GM19463 (cell line): ENCODE measurements around the gene CPE.

ENCODE experiments used
- ATAC-seq: cut with Tn5 transposase; IDR thresholded peaks from one replicate; pipeline ENCODE4 v1.9.1; 2021; ENCODE audit warnings: mild to moderate bottlenecking, moderate library complexity; ENCODE audit not compliant: unreplicated experiment

The CPE gene

DNA sequence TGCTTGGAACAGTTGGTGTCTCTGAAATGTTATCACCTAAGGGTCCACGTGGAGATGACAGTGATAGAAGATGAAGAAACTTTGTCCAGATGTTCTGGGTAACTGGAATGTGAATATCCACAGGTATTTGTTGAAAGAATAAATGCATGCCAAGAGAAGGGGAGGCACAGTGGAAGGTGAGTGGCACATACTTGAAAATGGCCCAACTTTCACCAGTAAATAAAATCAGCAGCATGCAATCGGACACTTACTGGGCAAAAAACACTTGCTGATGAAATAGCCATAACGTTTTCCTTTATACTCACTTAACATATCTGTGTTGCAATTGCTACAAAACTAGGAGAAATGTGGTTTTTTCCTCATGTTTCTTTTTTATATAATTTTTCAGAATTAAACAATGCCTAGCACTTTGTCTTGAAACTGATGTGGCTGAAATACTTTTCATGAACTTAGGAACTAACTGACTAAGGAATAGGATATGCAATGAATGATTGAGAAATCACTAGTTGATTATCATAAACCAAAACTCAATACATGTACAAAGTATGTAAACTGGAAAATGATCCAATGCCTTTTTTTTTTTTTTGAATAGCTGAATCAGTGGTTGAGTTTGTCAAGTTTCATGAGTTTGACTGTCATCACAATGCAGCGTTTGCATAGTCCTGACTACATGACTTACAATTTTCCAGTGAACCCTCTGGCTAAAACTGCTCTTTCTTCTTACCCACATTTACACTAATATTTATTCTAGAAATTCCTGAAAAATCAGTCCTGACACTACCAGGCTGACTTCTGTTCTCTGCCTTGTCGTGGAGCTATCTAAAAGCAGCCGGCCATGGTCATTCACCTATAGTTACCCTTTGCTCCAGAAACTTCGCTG lies 127.4 kb downstream of the CPE start:
- ATAC-seq = no peak

DNA sequence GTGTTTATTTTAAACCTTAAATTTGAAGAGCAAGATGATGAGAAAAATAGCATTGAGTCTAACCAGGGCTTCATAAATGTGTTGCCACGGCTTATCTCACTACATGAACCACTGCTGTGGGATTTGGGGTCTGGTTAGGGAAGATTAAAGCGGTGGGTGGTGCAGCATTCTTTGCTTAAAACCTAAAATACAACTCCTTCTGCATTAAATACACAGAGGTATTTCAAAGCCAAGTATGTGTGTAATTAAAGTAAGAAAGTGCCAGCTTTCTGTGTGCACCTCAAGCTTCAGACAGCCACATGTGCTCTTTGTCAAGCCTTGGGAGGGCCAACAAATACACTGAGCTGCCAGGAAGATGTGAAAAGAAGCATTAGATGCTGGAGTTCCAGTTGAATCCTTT lies 128.0 kb downstream of the CPE start:
- no peak for ATAC-seq

DNA sequence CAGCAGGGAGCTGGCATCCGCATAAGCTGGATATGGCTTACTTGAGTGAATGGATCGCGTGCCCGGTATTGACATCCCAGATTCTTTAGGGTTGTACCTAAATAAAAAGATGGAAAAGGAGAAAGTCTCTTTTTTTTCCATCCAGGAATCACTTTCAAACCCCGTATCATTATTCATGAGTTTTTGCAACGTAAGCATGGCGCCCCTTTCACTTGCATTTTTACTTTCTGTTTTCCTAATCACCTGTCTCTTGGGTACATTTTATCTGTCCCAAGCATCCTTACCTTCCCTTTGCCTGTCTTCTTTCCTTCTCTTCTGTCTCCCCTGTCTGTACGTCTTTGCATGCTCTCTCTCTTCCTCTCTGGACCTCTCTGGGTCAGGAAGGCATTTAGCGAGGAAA lies 128.6 kb downstream of the CPE start:
- no peak for ATAC-seq

DNA sequence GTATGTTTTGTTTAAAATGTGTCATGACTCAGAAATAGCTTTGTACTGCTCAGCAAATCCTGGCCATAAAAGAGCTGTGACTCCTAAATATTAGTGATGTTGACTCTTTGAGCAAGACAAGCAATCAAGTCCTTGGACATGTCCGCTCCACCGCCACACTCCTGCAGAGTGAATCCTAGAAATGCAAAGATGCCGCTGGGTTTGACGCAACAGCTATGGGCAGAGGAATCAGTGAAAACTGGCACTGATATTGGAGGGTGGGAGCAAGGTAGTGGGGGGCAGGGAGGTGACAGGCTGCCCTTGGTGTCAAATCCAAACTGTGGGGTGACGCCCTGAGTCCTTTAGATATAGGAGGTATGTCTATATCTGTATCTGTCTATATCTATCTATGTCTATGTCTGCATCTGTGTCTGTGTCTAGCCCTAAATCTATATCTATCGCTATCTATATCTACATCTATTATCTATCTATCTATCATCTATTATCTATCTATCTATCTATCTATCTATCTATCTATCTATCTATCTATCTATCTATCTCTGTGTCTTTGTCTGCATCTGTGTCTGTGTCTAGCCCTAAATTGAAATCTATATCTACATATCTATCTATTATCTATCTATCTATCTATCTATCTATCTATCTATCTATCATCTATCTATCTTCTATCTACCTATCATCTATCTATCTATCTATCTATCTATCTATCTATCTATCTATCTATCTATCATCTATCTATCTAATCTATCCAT lies 129.7 kb downstream of the CPE start:
- no peak for ATAC-seq

DNA sequence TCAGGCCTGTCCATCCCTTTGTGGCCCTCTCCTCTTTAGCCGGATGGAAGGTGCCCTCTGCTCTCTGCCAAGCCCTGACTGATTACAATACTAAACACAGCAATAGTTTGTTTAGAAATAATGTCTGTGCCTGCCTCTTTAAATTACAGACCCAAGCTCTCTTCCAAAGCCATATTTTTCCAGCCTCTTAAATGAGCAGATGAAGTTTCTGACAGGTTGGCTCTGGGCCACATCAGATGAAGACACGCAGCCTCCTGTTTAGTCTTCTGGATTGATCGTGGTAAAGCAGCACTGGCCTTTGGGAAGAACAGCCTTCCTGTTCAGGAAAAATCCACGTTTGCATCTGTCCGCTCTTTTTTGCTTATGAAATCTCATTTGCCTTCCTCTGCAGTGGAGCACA lies 133.6 kb downstream of the CPE start:
- no peak for ATAC-seq

DNA sequence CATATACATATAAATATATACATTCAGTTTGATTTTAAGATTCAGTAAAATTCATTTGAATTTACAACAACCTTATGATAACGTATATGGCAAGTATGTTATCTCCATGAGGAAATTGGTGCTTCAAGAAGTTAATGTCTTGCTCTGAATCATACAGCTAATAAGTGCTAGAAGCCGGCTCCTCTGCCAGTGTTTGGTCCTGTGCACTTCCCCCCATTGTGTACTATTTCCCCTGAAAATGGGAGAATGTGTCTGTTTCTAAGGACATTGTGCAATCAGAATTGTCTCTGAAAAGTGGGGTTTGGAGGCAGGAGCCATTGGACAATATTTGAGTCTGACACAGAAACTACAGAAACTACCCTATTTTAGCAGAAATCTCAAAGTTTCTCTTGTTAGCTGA lies 135.9 kb downstream of the CPE start:
- ATAC-seq = no peak

DNA sequence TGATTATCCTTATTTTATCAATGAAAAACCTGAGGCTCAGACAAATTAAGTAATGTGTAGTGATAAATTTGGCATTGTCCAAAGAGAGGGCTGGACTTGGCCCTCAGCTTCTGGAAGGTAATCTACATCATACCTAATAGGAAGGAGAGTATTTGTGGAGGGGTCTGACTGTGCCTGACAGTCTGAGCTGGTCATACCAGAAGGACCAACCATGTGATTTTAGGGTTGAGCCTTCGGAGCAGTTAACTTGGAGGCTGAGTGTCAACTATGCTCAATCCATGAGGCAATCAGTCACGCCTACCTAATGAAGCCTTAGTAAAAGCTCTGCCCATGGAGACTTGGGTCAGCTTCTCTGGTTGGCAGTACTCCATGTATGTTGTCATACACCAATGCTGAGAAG lies 136.4 kb downstream of the CPE start:
- no peak for ATAC-seq

DNA sequence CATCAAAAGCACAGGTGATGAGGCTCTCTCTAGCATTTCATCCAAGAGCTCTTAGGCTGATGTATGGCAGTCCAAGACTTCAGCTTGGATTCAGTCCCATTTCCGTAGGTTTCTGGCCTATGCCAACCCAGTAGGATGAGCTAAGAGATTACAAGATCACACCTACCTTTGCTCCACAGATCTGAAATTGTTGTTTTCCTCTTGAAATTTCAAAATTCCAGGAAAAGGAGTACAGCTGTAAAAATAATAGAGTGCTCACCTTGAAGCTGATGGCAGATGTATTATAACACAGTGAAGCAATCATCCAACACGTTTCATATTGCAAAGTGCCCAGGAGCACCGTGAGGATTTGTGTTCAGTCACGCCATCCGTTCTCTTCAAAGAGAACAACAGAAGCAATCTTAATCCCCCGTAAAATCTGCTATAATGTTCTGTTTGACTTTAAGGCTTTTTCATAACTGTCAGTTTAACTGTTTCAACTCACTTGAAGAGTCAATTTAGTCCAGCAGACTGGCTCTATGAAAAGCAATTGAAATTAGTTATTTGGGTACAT lies 137.5 kb downstream of the CPE start:
- no peak for ATAC-seq

DNA sequence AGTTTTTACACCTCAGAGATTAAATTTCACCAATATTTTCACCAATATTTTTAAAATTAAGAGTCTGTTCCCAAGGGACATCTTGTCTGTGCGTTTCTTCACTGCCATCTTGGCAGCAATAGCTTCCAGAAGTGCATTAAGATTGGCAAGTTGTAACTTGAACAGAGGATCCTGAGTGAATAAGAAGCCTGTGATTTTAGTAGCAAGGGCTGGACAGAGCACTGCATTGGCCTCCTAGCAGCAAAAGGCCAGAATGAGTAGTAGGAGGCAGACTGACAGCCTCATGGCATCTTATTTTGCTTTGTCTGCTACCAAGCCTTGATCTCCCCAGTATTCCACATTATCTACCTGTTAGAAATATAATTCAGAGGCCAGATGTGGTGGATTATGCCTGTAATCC lies 138.4 kb downstream of the CPE start:
- ATAC-seq = no peak

DNA sequence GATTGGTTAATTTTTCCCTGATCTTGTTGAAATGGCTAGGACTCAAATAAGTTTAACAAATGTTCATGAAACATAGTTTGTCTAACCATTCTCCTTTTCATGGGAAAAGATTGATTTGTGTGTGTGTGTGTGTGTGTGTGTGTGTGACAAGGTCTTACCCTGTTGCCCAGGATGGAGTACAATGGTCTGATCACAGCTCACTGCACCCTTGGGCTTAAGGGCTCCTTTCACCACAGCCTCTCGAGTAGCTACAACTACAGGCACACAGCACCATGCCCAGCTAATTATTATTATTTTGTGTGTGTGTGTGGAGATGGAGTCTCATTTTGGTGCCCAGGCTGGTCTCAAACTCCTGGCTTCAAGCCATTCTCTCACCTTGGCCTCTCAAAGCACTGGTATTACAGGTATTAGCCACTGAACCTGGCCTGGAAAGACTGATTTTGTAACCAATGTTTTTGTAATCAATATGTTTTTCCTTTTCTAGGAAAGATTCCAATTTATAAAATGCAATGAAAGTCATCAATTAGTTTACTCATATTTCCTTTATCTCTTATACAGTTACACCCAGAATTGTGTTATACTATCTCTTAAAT lies 139.3 kb downstream of the CPE start:
- ATAC-seq = no peak

DNA sequence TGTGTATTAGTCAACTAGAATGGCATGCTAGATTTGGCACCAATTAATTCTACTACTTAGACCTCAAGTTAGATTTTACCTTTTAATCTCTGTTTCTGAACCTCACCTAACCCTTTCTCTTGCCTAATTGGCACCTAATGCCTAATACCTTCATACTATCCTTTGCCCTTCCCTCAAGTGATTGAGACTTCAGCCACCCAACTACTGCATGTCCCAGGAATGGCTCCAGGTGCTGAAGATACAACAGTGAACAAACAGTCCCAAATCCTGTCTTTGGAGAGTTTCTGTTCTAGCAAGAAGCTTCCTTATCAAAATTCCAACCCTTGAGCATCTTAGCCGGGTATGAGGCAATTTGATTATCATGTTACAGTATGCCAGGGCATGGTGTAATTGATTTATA lies 139.9 kb downstream of the CPE start:
- ATAC-seq = no peak

DNA sequence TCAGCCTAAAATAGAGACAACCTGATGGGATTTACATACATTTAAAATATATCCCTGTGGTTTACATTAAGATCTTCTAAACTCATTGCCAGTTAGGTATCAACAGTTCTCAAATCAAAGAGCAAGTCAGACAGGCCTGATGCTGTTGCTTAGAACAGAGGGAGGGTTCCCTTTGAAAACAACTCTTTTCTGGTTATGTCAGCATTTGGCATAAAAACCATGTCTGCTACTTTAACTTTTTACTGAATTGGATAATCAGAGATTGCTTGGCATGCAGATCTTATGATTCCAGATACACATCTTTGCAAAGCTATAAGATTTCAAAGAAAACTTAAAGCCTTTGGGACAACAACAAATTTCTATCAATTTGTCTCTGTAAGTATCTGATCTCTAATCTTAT lies 140.8 kb downstream of the CPE start:
- no peak for ATAC-seq

DNA sequence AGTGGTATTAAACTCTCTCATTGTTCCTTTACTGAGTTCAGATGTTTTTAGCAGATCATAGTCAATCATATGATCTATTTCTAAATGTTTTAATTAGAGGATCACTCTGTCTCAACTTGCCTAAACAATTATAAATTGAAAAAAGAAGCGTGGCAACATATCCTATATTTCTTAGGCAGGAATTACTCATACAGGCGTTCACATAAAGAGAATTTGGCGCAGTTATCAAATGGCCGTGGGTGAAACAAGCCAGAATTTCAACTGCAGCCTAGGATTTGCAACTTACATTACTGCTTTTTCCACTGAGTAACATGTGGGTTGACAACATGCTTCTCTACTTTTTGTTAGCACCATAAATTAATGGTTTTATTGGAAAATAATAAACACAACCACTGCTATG lies 141.3 kb downstream of the CPE start:
- ATAC-seq = no peak

DNA sequence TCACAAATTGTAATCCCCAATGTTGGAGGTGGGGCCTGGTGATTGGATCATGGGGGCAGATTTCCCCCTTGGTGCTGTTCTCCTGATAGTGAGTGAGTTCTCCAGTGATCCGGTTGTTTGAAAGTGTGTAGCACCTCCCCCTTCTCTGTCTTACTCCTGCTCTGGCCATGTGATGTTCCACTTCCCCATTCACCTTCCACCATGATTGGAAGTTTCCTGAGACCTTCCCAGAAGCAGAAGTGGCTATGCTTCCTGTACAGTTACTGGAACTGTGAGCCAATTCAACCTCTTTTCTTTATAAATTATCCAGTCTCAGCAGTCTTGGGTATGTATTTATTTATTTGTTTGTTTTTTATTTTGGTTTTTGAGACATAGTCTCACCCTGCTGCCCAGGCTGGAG lies 143.2 kb downstream of the CPE start:
- no peak for ATAC-seq

DNA sequence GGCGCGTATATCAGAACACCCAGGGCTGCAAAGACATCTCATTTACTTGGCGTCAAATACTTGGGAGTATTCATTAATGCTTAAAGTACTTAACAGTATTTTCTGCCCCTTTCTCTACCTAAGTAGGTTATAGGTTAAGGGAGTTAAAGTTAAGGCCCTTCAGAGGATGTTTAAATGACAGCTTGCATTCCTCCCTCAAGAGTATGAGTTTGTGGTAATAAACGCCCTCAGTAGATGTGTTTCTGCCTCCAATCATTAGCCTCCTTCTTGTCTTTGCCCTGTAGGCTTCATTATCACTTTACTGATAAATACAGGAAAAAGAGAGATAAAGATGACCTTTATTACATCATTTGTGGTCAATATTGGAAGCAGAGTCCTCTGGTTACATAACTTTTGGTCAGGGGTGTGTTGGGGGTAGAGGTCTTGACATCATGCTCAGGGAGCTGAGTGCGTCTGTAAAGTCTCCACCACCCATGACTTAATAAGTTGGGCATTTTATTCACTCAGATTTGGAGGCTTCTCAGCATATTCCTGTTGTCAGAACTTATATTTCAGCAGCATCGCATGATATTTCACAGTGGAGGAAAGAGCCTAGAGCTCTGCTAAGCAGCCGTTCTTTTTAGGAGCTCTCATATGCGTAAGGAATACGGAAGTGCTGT lies 145.9 kb downstream of the CPE start:
- no peak for ATAC-seq

DNA sequence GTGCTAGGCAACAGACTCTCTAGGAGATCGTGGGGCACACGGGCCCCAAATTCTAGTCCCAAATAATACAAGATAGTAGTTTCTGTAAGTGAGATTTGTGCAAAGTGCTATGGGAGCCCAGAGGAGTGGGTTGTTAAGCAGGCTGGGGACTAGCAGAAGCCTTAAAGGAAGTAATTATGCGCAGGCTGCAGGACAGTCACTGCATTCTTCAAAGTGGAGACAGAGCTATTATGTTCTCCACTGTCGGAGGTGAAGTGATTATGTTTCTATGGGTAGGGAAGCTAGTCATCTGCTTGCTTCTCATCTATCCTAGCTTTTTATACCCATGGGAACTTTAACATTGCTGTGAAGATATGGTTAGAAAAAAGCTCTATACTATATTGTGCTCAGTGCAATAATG lies 154.2 kb downstream of the CPE start:
- ATAC-seq = no peak

DNA sequence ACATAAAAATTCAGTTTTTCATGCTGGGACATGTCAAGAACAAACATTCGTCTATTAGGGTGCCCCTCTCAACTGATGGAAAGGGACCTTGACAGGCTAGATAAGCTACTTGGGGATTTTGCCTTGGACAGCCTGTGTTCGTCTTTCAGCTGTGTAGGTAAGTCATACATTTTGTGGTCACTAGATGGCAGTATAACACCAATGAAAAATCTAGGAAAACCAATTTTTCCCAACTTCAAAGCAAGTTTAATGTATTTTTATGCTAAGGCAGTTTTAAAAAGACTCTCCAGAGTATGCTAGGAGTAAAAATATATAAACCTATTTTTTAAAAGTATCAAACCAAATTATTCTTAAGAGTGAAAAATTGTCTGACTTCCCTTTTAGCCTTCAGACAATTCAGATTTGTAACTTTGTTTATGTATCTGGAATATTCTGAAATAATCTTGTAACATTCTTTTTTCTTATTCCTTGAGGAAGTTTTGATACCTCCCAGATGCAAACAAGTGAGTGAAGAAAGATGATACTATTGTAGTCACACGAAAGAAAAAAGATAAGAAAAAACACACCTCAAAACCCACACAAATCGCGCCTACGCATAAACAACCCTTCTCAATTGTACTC lies 158.3 kb downstream of the CPE start:
- peak; percentile 61 for ATAC-seq

DNA sequence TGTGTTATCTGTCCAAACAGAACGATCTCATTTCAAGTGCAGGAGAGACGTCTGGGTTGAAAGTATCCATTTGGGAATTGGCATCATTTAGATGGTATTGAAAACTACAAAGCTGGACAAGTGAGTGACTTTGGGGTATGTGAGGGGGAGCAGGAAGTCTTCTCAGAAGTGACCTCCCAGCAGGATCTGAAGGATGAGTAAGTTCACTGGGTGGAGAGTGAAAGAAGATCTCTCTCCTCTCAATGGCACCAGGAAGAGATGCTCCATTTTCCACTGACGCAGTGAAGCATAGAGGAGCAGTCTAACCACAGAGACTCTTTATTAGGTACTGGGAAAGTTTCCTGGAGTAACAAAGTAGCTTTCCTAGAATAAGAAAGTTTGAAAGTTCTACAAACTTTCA lies 161.0 kb downstream of the CPE start:
- ATAC-seq = no peak

DNA sequence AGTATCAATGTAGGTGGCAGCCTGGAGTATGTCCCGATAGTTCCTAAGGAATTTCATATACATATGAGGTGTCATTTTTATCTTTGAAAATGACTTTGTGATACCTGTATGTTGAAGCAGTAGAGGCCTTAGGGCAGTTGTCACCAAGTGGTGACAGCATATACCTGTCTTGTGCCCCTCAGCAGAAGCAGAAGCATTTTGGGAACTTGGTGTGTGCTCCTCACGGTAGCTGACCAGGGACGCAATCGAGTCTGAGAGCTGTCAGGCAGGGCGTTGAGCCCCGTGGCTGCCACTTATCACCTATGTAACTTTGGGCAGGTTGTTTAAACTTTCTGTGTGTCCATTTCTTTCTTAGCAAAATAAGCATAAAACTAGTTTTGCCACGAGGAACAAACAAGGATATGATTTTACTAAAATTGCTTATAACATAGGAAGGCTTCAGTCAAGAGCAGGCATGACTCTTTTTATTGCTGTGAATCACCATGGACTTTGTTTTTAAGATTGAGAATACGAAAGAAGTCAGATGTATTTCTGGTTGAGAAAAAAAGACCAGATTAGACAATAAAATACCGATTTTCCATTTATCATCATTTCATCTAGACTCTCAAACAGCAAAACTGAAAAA lies 161.5 kb downstream of the CPE start:
- no peak for ATAC-seq

DNA sequence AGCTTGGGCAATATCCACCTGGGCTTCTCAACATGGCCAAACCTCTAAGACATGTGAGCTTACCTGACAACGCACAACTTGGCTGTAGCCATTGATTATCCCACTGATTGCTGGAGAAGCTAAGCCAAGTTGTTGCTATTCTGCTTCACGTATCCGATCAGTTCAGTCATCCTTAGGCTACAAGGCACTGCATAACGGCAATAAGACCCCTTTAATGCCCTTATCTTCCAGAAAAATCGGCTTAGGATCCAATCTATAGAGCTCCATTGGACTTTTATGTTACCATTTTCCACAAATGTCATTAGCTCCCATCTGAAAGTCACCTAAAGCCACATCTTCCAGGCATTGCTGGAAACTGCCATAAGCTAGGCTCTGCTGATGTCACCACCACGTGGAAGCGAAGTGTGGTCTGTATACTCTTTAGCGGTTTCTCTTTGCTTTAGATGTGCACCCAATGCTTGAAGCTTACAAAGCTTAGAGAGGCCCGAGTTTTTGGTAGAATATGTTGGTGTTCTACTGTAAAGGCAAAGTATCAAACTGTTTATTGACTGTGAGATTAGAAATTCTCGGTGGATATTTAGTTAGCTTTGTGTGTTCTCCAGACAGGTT lies 163.1 kb downstream of the CPE start:
- ATAC-seq = no peak
